Esophagus squamous epithelium (tissue), 4 donors: ENCODE data around the gene MID2.

Experiments used
- CTCF ChIP-seq, 6 experiments: fragments of 450-650 bp in 4 of 6; fragments of 200-600 bp in 2 of 6; sonication (generic) in 2 of 6; IDR thresholded peaks; one replicate each; pipeline ENCODE4 v1.5.1; 2016 to 2019; ENCODE audit warnings: antibody characterized with exemption in 6 of 6, mild to moderate bottlenecking in 4 of 6, moderate library complexity in 4 of 6
- POLR2A ChIP-seq, 4 donors: fragments of 450-650 bp; IDR thresholded peaks; one replicate each; pipeline ENCODE4 v1.6.1; 2017; ENCODE audit warnings: antibody characterized with exemption in 4 of 4, mild to moderate bottlenecking in 4 of 4, moderate library complexity in 3 of 4

GRCh38 chrX:107825698-107826237 is at the start of gene MID2:
- TF ChIP-seq CTCF (IDR thresholded peaks at IDR 0.05) = no peak
- TF ChIP-seq POLR2A (IDR thresholded peaks at IDR 0.05) = peak in 1 of 4 donors; percentile 30
